H1 (cell line): ENCODE data around the gene MXRA8. TPM values are rescaled to one million over a fixed set of nuclear protein-coding genes. Genes with fewer than 3 reads are reported as not detected.

ENCODE experiments used
- HDAC2 ChIP-seq, 2 experiments: fragments of 300-600 bp in 1 of 2; sonication (generic) in 1 of 2; IDR thresholded peaks; 2 replicates each; pipeline ENCODE4 v1.6.1; 2011 to 2012; ENCODE audit warnings: low read depth in 2 of 2, low read length in 2 of 2, mild to moderate bottlenecking in 2 of 2, moderate library complexity in 2 of 2, borderline replicate concordance in 1 of 2, inconsistent platforms in 1 of 2
- PHF8 ChIP-seq: fragments of 200-600 bp; sonication (generic); conservative IDR thresholded peaks from 2 replicates; pipeline ENCODE4 v1.7.1; 2012; ENCODE audit warnings: low read depth, mild to moderate bottlenecking, inconsistent platforms, low read length, moderate library complexity
- polyA plus RNA-seq, 7 experiments: library from polyadenylated mRNA; depleted of rRNA in 3 of 7; stranded (reverse) in 5 of 7; unstranded in 2 of 7; fragments of >200 nt in 5 of 7; fragments of 200-250 nt in 2 of 7; gene quantifications; 1 replicate in 5 of 7; 2 replicates in 1 of 7; 4 replicates in 1 of 7; pipeline versions ENCODE4 v1.2.1 to v1.2.3, GENCODE V29; 2011 to 2013; ENCODE audit warnings: missing spikeins in 2 of 7, mixed read lengths in 2 of 7
- total RNA-seq: library from RNA; stranded (reverse); fragmentation: NEBNext Ultra II Directional; extraction: Animal tissue kit (Norgen Biotek cat#: 25700); gene quantifications from 2 replicates; pipeline ENCODE4 v1.2.1, GENCODE V29; 2021

MXRA8 gene
- total and polyA plus RNA-seq, 2 of the 8 experiments (the other 6 are each of a cell fraction or from before 2014, with no cell fraction given), result 10.5 to 17.2 TPM

- peak; percentile 22; the same call in 1 of the 2 replicates for TF ChIP-seq PHF8
- peak in 1 of 2 experiments; percentile 45; a peak in 1 of 4 replicates for TF ChIP-seq HDAC2 (IDR thresholded peaks at IDR 0.05; ENCODE audit: borderline replicate concordance in 1 of 2, low read depth in 2 of 2, low read length in 2 of 2)
Observed at GRCh38 chr1:1308756-1309250, 49.6 kb downstream of the MXRA8 start (continued).
